ENCODE results near the gene TAGAP. TPM values are rescaled to one million over a fixed set of nuclear protein-coding genes. Genes with fewer than 3 reads are reported as not detected.
A peak's percentile ranks its signal among the peaks of the same experiment; 100 is the strongest.

The TAGAP gene
- polyA plus RNA-seq, 1 donor (not counting 4 experiments of a cell fraction or from before 2014, with no cell fraction given), result 0.08 TPM

DNA sequence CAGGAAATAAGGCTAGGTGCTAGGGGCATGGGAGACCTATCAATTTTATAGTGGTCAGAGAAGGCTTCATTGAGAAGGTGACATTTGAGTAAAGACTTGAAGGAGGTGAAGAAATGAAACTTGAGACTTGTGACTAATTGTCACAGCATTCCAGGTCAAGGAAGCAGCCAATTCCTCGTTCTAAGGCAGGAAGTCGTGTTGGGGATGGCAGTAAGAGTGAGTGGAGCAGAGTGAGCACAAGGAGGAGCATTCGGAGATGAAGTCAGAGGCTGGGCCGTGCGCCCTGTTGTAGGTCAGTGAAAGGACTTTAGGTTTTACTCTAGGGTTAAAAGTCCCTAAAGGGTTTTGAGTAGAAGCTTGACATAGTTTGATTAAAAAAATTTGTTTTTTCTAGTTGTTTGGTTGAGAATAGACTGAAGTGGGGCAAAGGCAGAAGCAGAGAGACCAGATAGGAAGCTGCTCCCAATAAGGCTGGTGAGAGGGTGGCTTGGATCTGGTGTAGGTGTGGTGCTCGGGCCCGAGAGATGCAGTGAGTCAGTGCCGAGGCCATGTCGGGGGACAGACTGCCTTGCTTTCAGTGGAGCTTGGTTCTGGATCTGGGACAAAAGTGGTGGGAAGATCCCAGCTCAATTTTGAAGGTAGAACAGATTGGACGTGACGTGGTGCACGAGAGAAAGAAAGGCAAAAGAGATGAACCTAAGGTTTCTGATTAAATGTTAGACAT lies 42.2 kb downstream of the TAGAP start:
- peak overlapping the region; percentile 23 for H3K27ac ChIP-seq (ENCODE audit: control insufficient read depth, insufficient read depth, low read length)
- H3K36me3 ChIP-seq (ENCODE audit: control insufficient read depth in 2 of 2, extremely low read depth in 1 of 2, insufficient read depth in 2 of 2, low read length in 2 of 2), result no peaks in the 10 kb centered on the region
- FAIRE-seq, result peak; percentile 36
- no peaks in the 10 kb centered on the region for H3K27me3 ChIP-seq (ENCODE audit: control insufficient read depth, extremely low read depth, insufficient read depth, low read length)
- H3K9ac ChIP-seq (ENCODE audit: control insufficient read depth, extremely low read depth, insufficient read depth, low read length), result no peak overlapping the region
- H2AFZ ChIP-seq (ENCODE audit: control insufficient read depth, low read length), result peak overlapping the region; percentile 46
- no peak for DNase-seq (ENCODE audit: low read depth, low spot score)
- H4K20me1 ChIP-seq (ENCODE audit: control insufficient read depth, extremely low read depth, insufficient read depth, low read length), result no peaks in the 10 kb centered on the region
- peaks cover 18% of the 10 kb centered on the region for H3K4me1 ChIP-seq (ENCODE audit: control insufficient read depth, extremely low read depth, insufficient read depth, low read length)
- H3K4me2 ChIP-seq (ENCODE audit: control insufficient read depth, extremely low read depth, insufficient read depth, low read depth, low read length), result peak overlapping the region; percentile 3
- dilution Hi-C loops (cut with MboI; ENCODE audit: extremely low pct_ligation_motif_present, low sequenced_read_pairs), result no loop called here
- H3K79me2 ChIP-seq (ENCODE audit: control insufficient read depth, insufficient read depth, low read length), result peaks cover 11% of the 10 kb centered on the region
- TF ChIP-seq EZH2 (IDR thresholded peaks at IDR 0.05; ENCODE audit: low read length), result no peak
- TF ChIP-seq, protein P1, sequence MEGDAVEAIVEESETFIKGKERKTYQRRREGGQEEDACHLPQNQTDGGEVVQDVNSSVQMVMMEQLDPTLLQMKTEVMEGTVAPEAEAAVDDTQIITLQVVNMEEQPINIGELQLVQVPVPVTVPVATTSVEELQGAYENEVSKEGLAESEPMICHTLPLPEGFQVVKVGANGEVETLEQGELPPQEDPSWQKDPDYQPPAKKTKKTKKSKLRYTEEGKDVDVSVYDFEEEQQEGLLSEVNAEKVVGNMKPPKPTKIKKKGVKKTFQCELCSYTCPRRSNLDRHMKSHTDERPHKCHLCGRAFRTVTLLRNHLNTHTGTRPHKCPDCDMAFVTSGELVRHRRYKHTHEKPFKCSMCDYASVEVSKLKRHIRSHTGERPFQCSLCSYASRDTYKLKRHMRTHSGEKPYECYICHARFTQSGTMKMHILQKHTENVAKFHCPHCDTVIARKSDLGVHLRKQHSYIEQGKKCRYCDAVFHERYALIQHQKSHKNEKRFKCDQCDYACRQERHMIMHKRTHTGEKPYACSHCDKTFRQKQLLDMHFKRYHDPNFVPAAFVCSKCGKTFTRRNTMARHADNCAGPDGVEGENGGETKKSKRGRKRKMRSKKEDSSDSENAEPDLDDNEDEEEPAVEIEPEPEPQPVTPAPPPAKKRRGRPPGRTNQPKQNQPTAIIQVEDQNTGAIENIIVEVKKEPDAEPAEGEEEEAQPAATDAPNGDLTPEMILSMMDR (optimal IDR thresholded peaks at IDR 0.05 in 1 of 3, IDR thresholded peaks at IDR 0.05 in 1 of 3, conservative IDR thresholded peaks at IDR 0.05 in 1 of 3; ENCODE audit: extremely low read depth in 1 of 3, insufficient read depth in 2 of 3, low read length in 3 of 3), result no peak
- H3K9me1 ChIP-seq (ENCODE audit: control insufficient read depth, extremely low read depth, insufficient read depth, low read length), result no peaks in the 10 kb centered on the region
- no peaks in the 10 kb centered on the region for H3K9me3 ChIP-seq (ENCODE audit: control insufficient read depth, low read depth, low read length)
- H3K4me3 ChIP-seq (ENCODE audit: control insufficient read depth in 2 of 3, extremely low read depth in 1 of 3, insufficient read depth in 2 of 3, low read depth in 1 of 3, low read length in 3 of 3), result no peak overlapping the region

- Histone ChIP-seq H3K4me3 (ENCODE audit: control insufficient read depth in 2 of 3, extremely low read depth in 1 of 3, insufficient read depth in 2 of 3, low read depth in 1 of 3, low read length in 3 of 3) (peak within 1 kb of the TSS; percentile 85 to 94 (median 88)), H3K9me3 (ENCODE audit: control insufficient read depth, low read depth, low read length) (no peaks in the 10 kb centered on the region), H3K9me1 (ENCODE audit: control insufficient read depth, extremely low read depth, insufficient read depth, low read length) (no peaks in the 10 kb centered on the region), H2AFZ (ENCODE audit: control insufficient read depth, low read length) (peak within 1 kb of the TSS; percentile 97), H3K4me2 (ENCODE audit: control insufficient read depth, extremely low read depth, insufficient read depth, low read depth, low read length) (peak within 1 kb of the TSS; percentile 94), H3K9ac (ENCODE audit: control insufficient read depth, extremely low read depth, insufficient read depth, low read length) (peak within 1 kb of the TSS; percentile 89), H3K36me3 (ENCODE audit: control insufficient read depth in 2 of 2, extremely low read depth in 1 of 2, insufficient read depth in 2 of 2, low read length in 2 of 2) (no peaks in the 10 kb centered on the region), H4K20me1 (ENCODE audit: control insufficient read depth, extremely low read depth, insufficient read depth, low read length) (no peaks in the 10 kb centered on the region), H3K79me2 (ENCODE audit: control insufficient read depth, insufficient read depth, low read length) (peaks cover 16% of the 10 kb centered on the region), H3K27ac (ENCODE audit: control insufficient read depth, insufficient read depth, low read length) (peak within 1 kb of the TSS; percentile 89), H3K4me1 (ENCODE audit: control insufficient read depth, extremely low read depth, insufficient read depth, low read length) (peaks cover 22% of the 10 kb centered on the region), H3K27me3 (ENCODE audit: control insufficient read depth, extremely low read depth, insufficient read depth, low read length) (no peaks in the 10 kb centered on the region)
- TF ChIP-seq, protein P1 (optimal IDR thresholded peaks at IDR 0.05 in 1 of 3, IDR thresholded peaks at IDR 0.05 in 1 of 3, conservative IDR thresholded peaks at IDR 0.05 in 1 of 3; ENCODE audit: extremely low read depth in 1 of 3, insufficient read depth in 2 of 3, low read length in 3 of 3), result peak in 2 of 3 experiments; percentile 18 to 20
- TF ChIP-seq EZH2 (IDR thresholded peaks at IDR 0.05; ENCODE audit: low read length), result no peak
- FAIRE-seq (peak; percentile 36), DNase-seq (ENCODE audit: low read depth, low spot score) (peak; percentile 59)
- dilution Hi-C loops (cut with MboI; ENCODE audit: extremely low pct_ligation_motif_present, low sequenced_read_pairs), result no loop called here
These were observed 45.0 kb downstream of the TAGAP start, which contains the start of gene RSPH3 for GRCh38 chr6:158999666-159000403. Gene RSPH3, minus strand, starts transcription at chr6:159000202. Its CDS starts 652 bp downstream, at chr6:158999550.

Measured in keratinocyte (primary cell).